WI38 (cell line): Measurements from ENCODE around the gene HECW1.

Experiments
- H3K4me3 ChIP-seq: 2 replicates; pipeline ENCODE4 v1.5.1; 2011; ENCODE audit warnings: low read depth, mild to moderate bottlenecking, control low read depth, low read length
- TF ChIP-seq, protein P1 (sequence below): IDR thresholded peaks from 2 replicates; pipeline ENCODE4 v1.5.1; 2012; ENCODE audit warnings: low read depth, mild to moderate bottlenecking, control low read depth, low read length

HECW1 gene

DNA sequence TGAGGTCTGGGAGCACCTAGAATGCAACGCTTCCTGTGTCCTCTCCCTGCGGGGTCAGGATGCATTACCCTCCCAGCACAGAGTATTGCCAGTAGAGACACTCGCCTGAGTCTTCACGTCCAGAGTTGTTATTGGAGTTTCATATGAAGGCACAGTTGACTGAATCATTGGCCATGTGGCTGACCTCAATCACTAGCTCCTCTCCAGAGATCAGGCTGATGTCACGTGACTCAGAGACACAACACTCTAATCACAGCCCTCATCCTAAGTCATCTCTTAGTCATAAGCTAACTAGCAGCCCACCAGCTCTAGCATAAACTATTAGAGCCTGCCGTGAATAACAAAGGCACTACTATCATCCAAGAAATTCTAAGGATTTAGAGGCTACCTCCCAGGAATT is 107.8 kb downstream of the HECW1 start:
- TF ChIP-seq, protein P1, sequence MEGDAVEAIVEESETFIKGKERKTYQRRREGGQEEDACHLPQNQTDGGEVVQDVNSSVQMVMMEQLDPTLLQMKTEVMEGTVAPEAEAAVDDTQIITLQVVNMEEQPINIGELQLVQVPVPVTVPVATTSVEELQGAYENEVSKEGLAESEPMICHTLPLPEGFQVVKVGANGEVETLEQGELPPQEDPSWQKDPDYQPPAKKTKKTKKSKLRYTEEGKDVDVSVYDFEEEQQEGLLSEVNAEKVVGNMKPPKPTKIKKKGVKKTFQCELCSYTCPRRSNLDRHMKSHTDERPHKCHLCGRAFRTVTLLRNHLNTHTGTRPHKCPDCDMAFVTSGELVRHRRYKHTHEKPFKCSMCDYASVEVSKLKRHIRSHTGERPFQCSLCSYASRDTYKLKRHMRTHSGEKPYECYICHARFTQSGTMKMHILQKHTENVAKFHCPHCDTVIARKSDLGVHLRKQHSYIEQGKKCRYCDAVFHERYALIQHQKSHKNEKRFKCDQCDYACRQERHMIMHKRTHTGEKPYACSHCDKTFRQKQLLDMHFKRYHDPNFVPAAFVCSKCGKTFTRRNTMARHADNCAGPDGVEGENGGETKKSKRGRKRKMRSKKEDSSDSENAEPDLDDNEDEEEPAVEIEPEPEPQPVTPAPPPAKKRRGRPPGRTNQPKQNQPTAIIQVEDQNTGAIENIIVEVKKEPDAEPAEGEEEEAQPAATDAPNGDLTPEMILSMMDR = no peak
- no peak overlapping the region for H3K4me3 ChIP-seq

DNA sequence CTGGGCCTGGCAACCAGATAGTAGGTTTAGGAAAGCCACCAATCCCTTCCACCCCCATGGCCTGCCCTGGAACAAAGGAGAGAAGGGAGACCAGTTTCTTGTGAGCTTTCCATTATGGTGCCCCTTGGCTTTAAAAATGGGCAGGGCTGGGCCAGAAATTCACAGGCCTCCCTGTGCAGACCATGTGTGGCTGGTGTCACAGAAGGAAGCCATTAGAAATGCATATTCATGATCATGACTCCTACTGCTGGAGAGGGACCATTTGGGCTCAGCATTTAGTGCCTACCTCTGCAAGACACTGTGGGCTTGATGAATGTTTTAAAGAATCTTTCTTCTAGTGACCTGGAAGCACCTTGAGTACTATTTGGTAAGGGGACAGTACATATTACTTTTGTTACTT is 108.3 kb downstream of the HECW1 start:
- no peak overlapping the region for H3K4me3 ChIP-seq
- TF ChIP-seq, protein P1 = no peak

DNA sequence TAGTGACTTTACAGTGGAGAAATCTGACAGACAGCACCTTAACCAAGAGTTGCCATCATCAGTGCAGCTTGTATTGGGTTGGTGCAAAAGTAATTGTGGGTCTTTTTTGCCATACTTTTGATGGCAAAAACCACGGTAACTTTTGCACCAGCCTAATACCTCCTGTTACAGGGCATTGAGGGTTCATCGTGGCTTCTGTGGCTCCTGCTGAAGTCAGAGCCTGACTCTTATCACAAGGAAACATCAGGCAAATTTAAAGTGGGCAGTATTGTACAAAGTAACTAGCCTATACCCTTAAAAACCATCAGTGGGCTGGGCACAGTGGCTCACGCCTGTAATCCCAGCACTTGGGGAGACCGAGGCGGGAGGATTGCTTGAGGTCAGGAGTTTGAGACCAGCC is 117.4 kb downstream of the HECW1 start:
- no peak overlapping the region for H3K4me3 ChIP-seq
- TF ChIP-seq, protein P1 = no peak

DNA sequence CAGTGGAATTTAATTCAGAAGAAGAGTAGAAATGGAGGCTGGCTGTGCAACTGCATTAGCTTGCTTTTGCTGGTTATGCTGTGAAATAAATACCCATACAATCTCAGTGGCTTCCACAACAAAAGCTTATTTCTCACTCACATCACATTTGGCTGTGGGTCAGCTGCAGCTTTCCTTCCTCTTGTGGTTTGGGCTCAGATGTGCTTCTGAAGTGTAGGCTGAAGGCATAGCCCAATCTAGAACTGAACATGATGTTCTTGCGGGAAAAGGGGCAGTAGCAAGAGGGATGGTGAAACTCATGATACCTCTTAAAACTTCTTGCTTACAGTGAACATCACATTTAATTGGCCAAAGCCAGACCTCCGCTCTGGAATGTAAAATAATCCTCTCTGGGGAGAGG is 119.9 kb downstream of the HECW1 start:
- H3K4me3 ChIP-seq = no peak overlapping the region
- TF ChIP-seq, protein P1 = no peak

DNA sequence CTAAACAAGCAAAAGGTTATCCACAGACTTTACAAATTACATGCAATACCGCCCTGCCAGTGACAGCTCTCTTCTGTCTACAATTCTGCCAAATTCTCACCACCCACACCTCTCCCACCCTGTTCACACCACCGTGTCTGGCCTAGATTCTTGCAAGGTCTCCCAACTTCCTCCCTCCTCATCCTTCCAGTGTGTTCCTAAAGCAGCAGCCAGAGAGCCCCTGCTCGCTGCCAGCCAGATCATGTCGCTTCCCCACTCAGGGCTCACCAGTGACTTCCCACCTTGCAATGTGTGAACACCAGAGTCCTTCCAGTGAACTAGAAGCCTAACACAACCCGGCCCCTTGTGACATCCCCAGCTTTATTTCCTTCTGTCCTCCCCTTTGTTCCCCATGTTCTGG is 121.6 kb downstream of the HECW1 start:
- no peak overlapping the region for H3K4me3 ChIP-seq
- TF ChIP-seq, protein P1 = no peak

DNA sequence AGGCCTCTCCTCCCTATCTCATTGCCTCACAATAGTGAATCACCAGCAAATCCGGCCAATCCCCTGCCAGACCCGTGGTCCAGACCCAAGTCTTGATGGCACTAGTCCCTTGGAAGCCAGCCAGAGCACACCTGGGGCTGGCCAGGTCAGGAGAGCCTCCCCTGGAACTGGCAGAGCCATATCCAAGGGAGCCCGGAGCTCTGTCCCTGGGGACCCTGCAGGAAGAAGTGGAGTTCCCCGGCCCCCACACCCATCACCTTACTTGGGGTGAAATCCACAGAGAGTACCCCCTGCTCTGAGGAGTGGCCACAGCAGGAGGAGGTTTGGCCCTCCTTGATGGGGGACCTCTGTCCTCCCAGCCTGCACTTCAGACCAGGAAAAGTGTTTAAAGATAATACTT is 122.5 kb downstream of the HECW1 start:
- TF ChIP-seq, protein P1 = no peak
- H3K4me3 ChIP-seq = no peak overlapping the region

DNA sequence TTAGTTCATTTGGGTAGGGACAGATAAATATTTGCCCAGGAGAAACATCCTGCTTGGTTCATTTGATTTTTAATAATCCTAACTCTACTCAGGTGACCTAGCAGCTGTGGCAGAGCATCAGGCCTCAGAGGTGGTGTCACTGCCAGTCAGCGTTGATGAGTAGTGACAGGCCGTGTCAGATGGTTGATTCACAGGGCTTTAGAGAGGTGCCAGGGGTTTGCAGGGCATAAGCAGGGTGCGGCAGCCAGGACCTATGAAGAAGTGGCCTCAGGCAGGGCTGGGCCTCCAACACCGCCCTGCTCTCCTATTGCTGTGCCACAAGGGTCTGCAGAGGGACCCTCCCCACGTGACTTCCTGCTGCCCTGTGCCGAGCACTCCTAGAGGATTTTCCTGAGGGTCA is 128.1 kb downstream of the HECW1 start:
- H3K4me3 ChIP-seq = no peak overlapping the region
- TF ChIP-seq, protein P1 = no peak
